K562 (cell line): ENCODE results near the gene NOTCH1. TPM values are rescaled to one million over a fixed set of nuclear protein-coding genes. Genes with fewer than 3 reads are reported as not detected.

Experiments
- ATAC-seq: fragments of 200-7000 bp; cut with Tn5 transposase; 3 replicates; pipeline ENCODE4 v1.9.1; 2020; ENCODE audit warnings: moderate library complexity
- BruUV-seq: library from RNA; stranded (reverse); fragments of 400-500 nt; replicated peaks from 2 replicates; lab custom pipeline; 2021; lab: Mats Ljungman, UMichigan
- CTCF ChIA-PET: fragments of 300-600 bp; formaldehyde crosslinking; extraction: SDS; loops from one replicate; lab custom pipeline; 2021; ENCODE audit warnings: low intra/inter-chr PET ratio; lab: Yijun Ruan, JAX
- POLR2A ChIA-PET: fragments of 300-600, 350-650 bp; sonication (Branson Sonifier 250); formaldehyde crosslinking; extraction: SDS; loops from one replicate; lab custom pipeline; 2021; ENCODE audit warnings: antibody characterized with exemption, inconsistent platforms; lab: Yijun Ruan, JAX
- DNase-seq, 4 experiments: peaks; one replicate each; pipeline versions ENCODE4 v3.0.0 to v3.0.0-alpha.2; 2011 to 2018; ENCODE audit warnings: low spot score in 3 of 4, mixed read lengths in 3 of 4; ENCODE audit errors: extremely low read depth in 1 of 4
- FAIRE-seq: peaks from 2 replicates; lab custom pipeline; 2011; peaks lifted over from hg19 to GRCh38; lab: Jason Lieb, UNC
- H2AFZ ChIP-seq: 2 replicates; pipeline ENCODE4 v1.6.0; 2011; ENCODE audit warnings: low read depth, low read length, control low read depth, inconsistent platforms
- H3K27ac ChIP-seq: fragments of 200-600 bp; 3 replicates; pipeline ENCODE4 v1.8.0; 2011; ENCODE audit warnings: low read depth, mild to moderate bottlenecking, control low read depth, inconsistent platforms, low read length, moderate library complexity, mixed read lengths; ENCODE audit errors: extremely low read depth
- H3K27me3 ChIP-seq, 2 experiments: fragments of 300-600 bp in 1 of 2; 2 replicates in 1 of 2; 3 replicates in 1 of 2; pipeline versions ENCODE4 v1.6.0 to v1.8.0; 2011; ENCODE audit warnings: inconsistent platforms in 2 of 2, low read length in 2 of 2, mild to moderate bottlenecking in 1 of 2, mixed read lengths in 1 of 2, moderate library complexity in 1 of 2; ENCODE audit not compliant: control insufficient read depth in 2 of 2, insufficient read depth in 2 of 2
- H3K36me3 ChIP-seq: fragments of 300-600 bp; 3 replicates; pipeline ENCODE4 v1.8.0; 2011; ENCODE audit warnings: mild to moderate bottlenecking, low read length, inconsistent platforms; ENCODE audit not compliant: control insufficient read depth, insufficient read depth
- H3K4me1 ChIP-seq, 2 experiments: fragments of 200-600 bp in 1 of 2; replicated peaks in 1 of 2; 2 replicates in 1 of 2; 3 replicates in 1 of 2; pipeline versions ENCODE4 v1.5.1 to v1.8.0; 2011; ENCODE audit warnings: inconsistent platforms in 2 of 2, low read length in 2 of 2, mild to moderate bottlenecking in 1 of 2, mixed read lengths in 1 of 2, moderate library complexity in 1 of 2; ENCODE audit not compliant: control insufficient read depth in 2 of 2, insufficient read depth in 2 of 2
- H3K4me2 ChIP-seq: 2 replicates; pipeline ENCODE4 v1.6.1; 2011; ENCODE audit warnings: low read length, control low read depth, inconsistent platforms, mixed read lengths; ENCODE audit not compliant: insufficient read depth
- H3K4me3 ChIP-seq: fragments of 200-600 bp; sonication (generic), shearing (Covaris generic); 2 replicates; pipeline ENCODE4 v1.5.1; 2016; ENCODE audit warnings: control low read depth, inconsistent platforms
- H3K79me2 ChIP-seq: fragments of 200-600 bp; 3 replicates; pipeline ENCODE4 v1.8.0; 2011; ENCODE audit warnings: low read length, inconsistent platforms; ENCODE audit not compliant: control insufficient read depth, insufficient read depth
- H3K9ac ChIP-seq, 2 experiments: 2 replicates each; pipeline versions ENCODE4 v1.6.0 to v1.6.1; 2011; ENCODE audit warnings: low read depth in 2 of 2, low read length in 2 of 2, control low read depth in 1 of 2, inconsistent platforms in 1 of 2, mild to moderate bottlenecking in 1 of 2, mixed read lengths in 1 of 2; ENCODE audit not compliant: insufficient read depth in 1 of 2
- H3K9me1 ChIP-seq: one replicate; pipeline ENCODE4 v1.6.0; 2011; ENCODE audit warnings: inconsistent platforms, mild to moderate bottlenecking, low read length, moderate library complexity; ENCODE audit not compliant: control insufficient read depth, insufficient read depth
- H3K9me3 ChIP-seq: replicated peaks from 2 replicates; pipeline ENCODE4 v1.5.1; 2011; ENCODE audit warnings: low read depth, low read length, inconsistent platforms; ENCODE audit not compliant: control insufficient read depth, insufficient read depth
- H4K20me1 ChIP-seq: replicated peaks from 2 replicates; pipeline ENCODE4 v1.6.1; 2011; ENCODE audit warnings: low read length, inconsistent platforms, mixed read lengths; ENCODE audit not compliant: control insufficient read depth, insufficient read depth
- ARID1B ChIP-seq: fragments of 450-650 bp; IDR thresholded peaks from 2 replicates; pipeline ENCODE4 v1.6.1; 2016; ENCODE audit warnings: antibody characterized with exemption, mild to moderate bottlenecking, inconsistent platforms
- EGR1 ChIP-seq: fragments of 450-650 bp; conservative IDR thresholded peaks from 2 replicates; pipeline ENCODE4 v1.6.1; 2017; ENCODE audit warnings: mild to moderate bottlenecking
- FOXA3 ChIP-seq, 2 experiments: fragments of 450-650 bp in 1 of 2; sonication (generic) in 1 of 2; formaldehyde crosslinking; IDR thresholded peaks in 1 of 2; conservative IDR thresholded peaks in 1 of 2; 2 replicates each; pipeline versions ENCODE4 v1.4.0 to v1.8.0; 2020 to 2022; ENCODE audit warnings: mild to moderate bottlenecking in 2 of 2, missing genetic modification reagents in 1 of 2
- FOXK1 ChIP-seq: sonication (generic); formaldehyde crosslinking; IDR thresholded peaks from 2 replicates; pipeline ENCODE4 v1.8.0; 2022; ENCODE audit warnings: missing genetic modification reagents, mild to moderate bottlenecking, borderline replicate concordance
- HDAC1 ChIP-seq, 2 experiments: fragments of 450-650 bp; IDR thresholded peaks; 2 replicates each; pipeline ENCODE4 v1.6.1; 2016 to 2017; ENCODE audit warnings: inconsistent platforms in 1 of 2, mild to moderate bottlenecking in 1 of 2, moderate library complexity in 1 of 2
- KDM1A ChIP-seq, 2 experiments: fragments of 450-650 bp; IDR thresholded peaks; 2 replicates each; pipeline ENCODE4 v1.6.1; 2016; ENCODE audit warnings: mild to moderate bottlenecking in 2 of 2
- KDM5B ChIP-seq: fragments of 200-600 bp; sonication (generic); IDR thresholded peaks from 2 replicates; pipeline ENCODE4 v1.6.1; 2012; ENCODE audit warnings: low read depth, mild to moderate bottlenecking, moderate library complexity, low read length, control low read depth, inconsistent platforms; ENCODE audit not compliant: insufficient replicate concordance
- MIER1 ChIP-seq: fragments of 450-650 bp; IDR thresholded peaks from 2 replicates; pipeline ENCODE4 v1.6.1; 2016; ENCODE audit warnings: antibody characterized with exemption, mild to moderate bottlenecking, low read depth
- NCOR1 ChIP-seq: fragments of 450-650 bp; IDR thresholded peaks from 2 replicates; pipeline ENCODE4 v1.6.1; 2016; ENCODE audit warnings: mild to moderate bottlenecking, moderate library complexity
- WGBS: fragments of 100-300 bp; shearing (Covaris generic); methylation state at CpG from one replicate; pipeline ENCODE4 v1.1.6; 2016; ENCODE audit warnings: low coverage, mixed read lengths; ENCODE audit not compliant: insufficient coverage; ENCODE audit errors: missing lambda C conversion rate; 5-methylcytosine and 5-hydroxymethylcytosine counted together
- in situ Hi-C: fragments of 300-500 bp; cut with MboI; formaldehyde crosslinking; loops from 4 replicates; pipeline ENCODE4 v1.15.0; 2018; ENCODE audit warnings: inconsistent platforms, mixed read lengths
- intact Hi-C: fragments of 100-400 bp; cut with micrococcal nuclease; formaldehyde crosslinking; loops from 2 replicates; pipeline ENCODE4 v1.14.2; 2022
- polyA plus RNA-seq, 8 experiments: library from polyadenylated mRNA; depleted of rRNA in 4 of 8; stranded (reverse) in 5 of 8; unstranded in 3 of 8; fragments of >200 nt; fragmentation: Nextera tagmentation in 2 of 8; fragmentation: Illumina TruSeq in 1 of 8; extraction: Ambion mirVana in 2 of 8; extraction: Trizol in 1 of 8; gene quantifications; 2 replicates each; pipeline versions ENCODE4 v1.2.1 to v1.2.3, GENCODE V29; 2011 to 2014; ENCODE audit warnings: inconsistent platforms in 1 of 8, missing spikeins in 1 of 8
- total RNA-seq, 7 experiments: library from RNA; depleted of rRNA in 6 of 7; stranded (reverse); fragments of >200 nt in 6 of 7; fragmentation: Illumina TruSeq in 2 of 7; extraction: Trizol in 2 of 7; gene quantifications; 2 replicates each; pipeline versions ENCODE4 v1.2.1 to v1.2.3, GENCODE V29; 2011 to 2021; ENCODE audit warnings: low replicate concordance in 1 of 7
- TF ChIP-seq, protein P1 (sequence below): sonication (generic); formaldehyde crosslinking; IDR thresholded peaks from 2 replicates; pipeline ENCODE4 v1.5.0; 2020; ENCODE audit warnings: missing genetic modification reagents
- TF ChIP-seq, protein P2 (sequence below): fragments of 250-450 bp; sonication (Bioruptor Pico); IDR thresholded peaks from 2 replicates; pipeline ENCODE4 v1.8.0; 2022; ENCODE audit warnings: moderate library complexity, mild to moderate bottlenecking, inconsistent platforms
- TF ChIP-seq, protein P3 (sequence below): fragments of 450-650 bp; IDR thresholded peaks from 2 replicates; pipeline ENCODE4 v1.6.1; 2018; ENCODE audit not compliant: partially characterized antibody

Gene NOTCH1
- total and polyA plus RNA-seq, 9 of the 15 experiments (the other 6 are each of a cell fraction or from before 2014, with no cell fraction given) = 0.03 to 31.4 (median 2.3) TPM

DNA sequence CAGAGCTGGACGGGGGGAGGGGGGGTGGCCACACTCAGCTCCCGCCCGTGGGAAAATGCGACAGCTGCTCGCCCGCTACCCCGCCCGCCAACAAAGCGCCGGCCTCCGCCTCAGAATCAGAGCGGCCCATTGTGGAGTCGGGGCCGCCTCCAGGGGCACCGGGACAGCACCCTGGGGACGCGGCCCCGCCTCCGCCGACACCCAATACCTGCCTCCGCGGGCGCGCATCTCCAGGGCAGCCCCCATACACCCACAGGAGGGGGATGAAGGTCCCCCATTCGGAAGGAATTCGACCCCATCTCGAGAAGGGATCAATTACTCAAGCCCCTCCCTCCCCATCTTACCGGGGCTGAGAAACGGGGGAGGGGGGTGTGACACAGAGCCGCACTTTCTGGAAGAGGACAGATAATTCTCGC lies 1.3 kb downstream of the NOTCH1 start:
- Histone ChIP-seq H3K9ac (peak overlapping the region; percentile 67 to 94; a peak in 3 of 4 replicates), H3K9me3 (no peaks in the 10 kb centered on the region), H4K20me1 (peaks cover 10% of the 10 kb centered on the region; the same call in 1 of the 2 replicates), H3K27me3 (no peaks in the 10 kb centered on the region), H3K4me1 (peaks cover 18 to 85% of the 10 kb centered on the region in 2 experiments), H3K79me2 (peaks cover 21% of the 10 kb centered on the region), H3K36me3 (peaks cover 15% of the 10 kb centered on the region; the same call in 1 of the 3 replicates), H3K27ac (no peak overlapping the region), H3K9me1 (peaks cover 2% of the 10 kb centered on the region), H3K4me3 (peak overlapping the region; percentile 69), H2AFZ (no peak overlapping the region), H3K4me2 (peak overlapping the region; percentile 64)
- BruUV-seq = TSS peak; percentile 52
- FAIRE-seq = no peak
- in situ Hi-C loops = no loop called here
- intact Hi-C loops = loop anchor here (10.0 kb wide), 1 partner anchor 80 kb away; no protein-coding TSS in a partner anchor
- peak; percentile 56 to 71 (median 64) for DNase-seq
- ChIA-PET POLR2A (no interaction called here), CTCF (no interaction called here)
- peak; percentile 4; the same call in 1 of the 3 replicates for ATAC-seq
- WGBS = 5% methylated on average over 13 of the region's 31 CpGs
- TF ChIP-seq FOXK1 (no peak), MIER1 (no peak), KDM1A (IDR thresholded peaks at IDR 0.05) (peak in 1 of 2 experiments; percentile 55; a peak in 1 of 4 replicates), KDM5B (peak; percentile 26), HDAC1 (IDR thresholded peaks at IDR 0.05) (0 out of 4 replicates have a peak, but pooled peaks of 1 of the 2 experiments have one; percentile 22), NCOR1 (no peak), ARID1B (peak; percentile 17; the same call in 1 of the 2 replicates), FOXA3 (CRISPR knock-in tag; conservative IDR thresholded peaks at IDR 0.05 in 1 of 2, IDR thresholded peaks at IDR 0.05 in 1 of 2) (0 out of 4 replicates have a peak, but pooled peaks of 1 of the 2 experiments have one; percentile 15), EGR1 (peak; percentile 36; the same call in 1 of the 2 replicates)
- TF ChIP-seq, protein P1, sequence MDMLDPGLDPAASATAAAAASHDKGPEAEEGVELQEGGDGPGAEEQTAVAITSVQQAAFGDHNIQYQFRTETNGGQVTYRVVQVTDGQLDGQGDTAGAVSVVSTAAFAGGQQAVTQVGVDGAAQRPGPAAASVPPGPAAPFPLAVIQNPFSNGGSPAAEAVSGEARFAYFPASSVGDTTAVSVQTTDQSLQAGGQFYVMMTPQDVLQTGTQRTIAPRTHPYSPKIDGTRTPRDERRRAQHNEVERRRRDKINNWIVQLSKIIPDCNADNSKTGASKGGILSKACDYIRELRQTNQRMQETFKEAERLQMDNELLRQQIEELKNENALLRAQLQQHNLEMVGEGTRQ (CRISPR knock-in tag) = no peak
- TF ChIP-seq, protein P2, sequence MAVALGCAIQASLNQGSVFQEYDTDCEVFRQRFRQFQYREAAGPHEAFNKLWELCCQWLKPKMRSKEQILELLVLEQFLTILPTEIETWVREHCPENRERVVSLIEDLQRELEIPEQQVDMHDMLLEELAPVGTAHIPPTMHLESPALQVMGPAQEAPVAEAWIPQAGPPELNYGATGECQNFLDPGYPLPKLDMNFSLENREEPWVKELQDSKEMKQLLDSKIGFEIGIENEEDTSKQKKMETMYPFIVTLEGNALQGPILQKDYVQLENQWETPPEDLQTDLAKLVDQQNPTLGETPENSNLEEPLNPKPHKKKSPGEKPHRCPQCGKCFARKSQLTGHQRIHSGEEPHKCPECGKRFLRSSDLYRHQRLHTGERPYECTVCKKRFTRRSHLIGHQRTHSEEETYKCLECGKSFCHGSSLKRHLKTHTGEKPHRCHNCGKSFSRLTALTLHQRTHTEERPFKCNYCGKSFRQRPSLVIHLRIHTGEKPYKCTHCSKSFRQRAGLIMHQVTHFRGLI (CRISPR knock-in tag) = no peak
- TF ChIP-seq, protein P3, sequence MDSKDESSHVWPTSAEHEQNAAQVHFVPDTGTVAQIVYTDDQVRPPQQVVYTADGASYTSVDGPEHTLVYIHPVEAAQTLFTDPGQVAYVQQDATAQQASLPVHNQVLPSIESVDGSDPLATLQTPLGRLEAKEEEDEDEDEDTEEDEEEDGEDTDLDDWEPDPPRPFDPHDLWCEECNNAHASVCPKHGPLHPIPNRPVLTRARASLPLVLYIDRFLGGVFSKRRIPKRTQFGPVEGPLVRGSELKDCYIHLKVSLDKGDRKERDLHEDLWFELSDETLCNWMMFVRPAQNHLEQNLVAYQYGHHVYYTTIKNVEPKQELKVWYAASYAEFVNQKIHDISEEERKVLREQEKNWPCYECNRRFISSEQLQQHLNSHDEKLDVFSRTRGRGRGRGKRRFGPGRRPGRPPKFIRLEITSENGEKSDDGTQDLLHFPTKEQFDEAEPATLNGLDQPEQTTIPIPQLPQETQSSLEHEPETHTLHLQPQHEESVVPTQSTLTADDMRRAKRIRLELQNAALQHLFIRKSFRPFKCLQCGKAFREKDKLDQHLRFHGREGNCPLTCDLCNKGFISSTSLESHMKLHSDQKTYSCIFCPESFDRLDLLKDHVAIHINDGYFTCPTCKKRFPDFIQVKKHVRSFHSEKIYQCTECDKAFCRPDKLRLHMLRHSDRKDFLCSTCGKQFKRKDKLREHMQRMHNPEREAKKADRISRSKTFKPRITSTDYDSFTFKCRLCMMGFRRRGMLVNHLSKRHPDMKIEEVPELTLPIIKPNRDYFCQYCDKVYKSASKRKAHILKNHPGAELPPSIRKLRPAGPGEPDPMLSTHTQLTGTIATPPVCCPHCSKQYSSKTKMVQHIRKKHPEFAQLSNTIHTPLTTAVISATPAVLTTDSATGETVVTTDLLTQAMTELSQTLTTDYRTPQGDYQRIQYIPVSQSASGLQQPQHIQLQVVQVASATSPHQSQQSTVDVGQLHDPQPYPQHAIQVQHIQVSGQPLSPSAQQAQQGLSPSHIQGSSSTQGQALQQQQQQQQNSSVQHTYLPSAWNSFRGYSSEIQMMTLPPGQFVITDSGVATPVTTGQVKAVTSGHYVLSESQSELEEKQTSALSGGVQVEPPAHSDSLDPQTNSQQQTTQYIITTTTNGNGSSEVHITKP = peak; percentile 24
